Neuronal stem cell (in vitro differentiated cells): ENCODE results near the gene ROR1.

Source experiments
- DNase-seq: peaks from one replicate; pipeline ENCODE4 v3.0.0-alpha.2; 2013; ENCODE audit warnings: low spot score
- H2AFZ ChIP-seq: one replicate; pipeline ENCODE4 v1.6.1; 2013; ENCODE audit warnings: mild to moderate bottlenecking, low read length, inconsistent platforms
- H2AK5ac ChIP-seq: 2 replicates; pipeline ENCODE4 v1.6.1; 2013; ENCODE audit warnings: low read depth, mild to moderate bottlenecking, inconsistent platforms, low read length, moderate library complexity, mixed read lengths
- H2BK120ac ChIP-seq: 2 replicates; pipeline ENCODE4 v1.6.1; 2013; ENCODE audit warnings: low read depth, mild to moderate bottlenecking, inconsistent platforms, low read length, moderate library complexity, mixed read lengths
- H2BK12ac ChIP-seq: one replicate; pipeline ENCODE4 v1.6.1; 2013; ENCODE audit warnings: low read length, inconsistent platforms
- H2BK15ac ChIP-seq: 2 replicates; pipeline ENCODE4 v1.6.1; 2013; ENCODE audit warnings: mild to moderate bottlenecking, low read length, inconsistent platforms, mixed read lengths
- H2BK5ac ChIP-seq: one replicate; pipeline ENCODE4 v1.6.1; 2013; ENCODE audit warnings: inconsistent platforms, mild to moderate bottlenecking, low read length, moderate library complexity
- H3K14ac ChIP-seq: one replicate; pipeline ENCODE4 v1.6.1; 2013; ENCODE audit warnings: low read length, inconsistent platforms
- H3K18ac ChIP-seq: 2 replicates; pipeline ENCODE4 v1.6.1; 2013; ENCODE audit warnings: low read length, inconsistent platforms
- H3K23ac ChIP-seq: 2 replicates; pipeline ENCODE4 v1.6.1; 2013; ENCODE audit warnings: low read depth, mild to moderate bottlenecking, mixed read lengths, low read length, inconsistent platforms; ENCODE audit not compliant: poor library complexity
- H3K27ac ChIP-seq: replicated peaks from 3 replicates; pipeline ENCODE4 v1.5.1; 2013; ENCODE audit warnings: low read length, inconsistent platforms
- H3K27me3 ChIP-seq, 3 experiments: 2 replicates each; pipeline ENCODE4 v1.6.1; 2013; ENCODE audit warnings: low read length in 3 of 3, mild to moderate bottlenecking in 2 of 3, inconsistent platforms in 1 of 3, low read depth in 1 of 3, mixed read lengths in 1 of 3, moderate library complexity in 1 of 3; ENCODE audit not compliant: control insufficient read depth in 3 of 3, insufficient read depth in 3 of 3
- H3K36me3 ChIP-seq, 2 donors: replicated peaks in 1 of 2; 2 replicates each; pipeline ENCODE4 v1.6.1; 2013; ENCODE audit warnings: low read length in 2 of 2; ENCODE audit not compliant: control insufficient read depth in 2 of 2, insufficient read depth in 2 of 2
- H3K4ac ChIP-seq: 2 replicates; pipeline ENCODE4 v1.6.1; 2013; ENCODE audit warnings: inconsistent platforms, mild to moderate bottlenecking, low read length, moderate library complexity
- H3K4me1 ChIP-seq, 2 donors: 1 replicate in 1 of 2; 2 replicates in 1 of 2; pipeline ENCODE4 v1.6.1; 2013; ENCODE audit warnings: low read length in 2 of 2, low read depth in 1 of 2; ENCODE audit not compliant: control insufficient read depth in 2 of 2, insufficient read depth in 1 of 2
- H3K4me2 ChIP-seq: one replicate; pipeline ENCODE4 v1.6.1; 2013; ENCODE audit warnings: mild to moderate bottlenecking, low read length, inconsistent platforms; ENCODE audit not compliant: insufficient read depth, poor library complexity, severe bottlenecking
- H3K4me3 ChIP-seq, 2 donors: 2 replicates each; pipeline ENCODE4 v1.5.1; 2013; ENCODE audit warnings: low read length in 2 of 2, mild to moderate bottlenecking in 2 of 2, inconsistent platforms in 1 of 2, moderate library complexity in 1 of 2
- H3K79me1 ChIP-seq: one replicate; pipeline ENCODE4 v1.6.1; 2013; ENCODE audit warnings: low read depth, mild to moderate bottlenecking, inconsistent platforms, low read length, moderate library complexity
- H3K9ac ChIP-seq: one replicate; pipeline ENCODE4 v1.6.1; 2013; ENCODE audit warnings: mild to moderate bottlenecking, low read depth, low read length, inconsistent platforms; ENCODE audit not compliant: poor library complexity
- H3K9me3 ChIP-seq, 2 donors: replicated peaks in 1 of 2; 2 replicates each; pipeline versions ENCODE3 to v1.6.1; 2013; ENCODE audit warnings: low read length in 2 of 2, mild to moderate bottlenecking in 2 of 2, inconsistent platforms in 1 of 2, low read depth in 1 of 2, mixed read lengths in 1 of 2, moderate library complexity in 1 of 2; ENCODE audit not compliant: control insufficient read depth in 2 of 2, insufficient read depth in 1 of 2
- H4K8ac ChIP-seq: one replicate; pipeline ENCODE4 v1.6.1; 2013; ENCODE audit warnings: low read depth, mild to moderate bottlenecking, inconsistent platforms, low read length, moderate library complexity
- H4K91ac ChIP-seq: one replicate; pipeline ENCODE4 v1.6.1; 2013; ENCODE audit warnings: low read length, low read depth, mild to moderate bottlenecking, inconsistent platforms; ENCODE audit not compliant: poor library complexity
- WGBS, 2 donors: extraction: QIAGEN DNeasy Blood & Tissue Kit; methylation state at CpG; one replicate each; pipeline ENCODE4 v1.1.7; 2013; ENCODE audit warnings: missing lambda C conversion rate in 2 of 2, mixed read lengths in 1 of 2; ENCODE audit not compliant: insufficient read length in 2 of 2, insufficient replicate concordance in 1 of 2; ENCODE audit errors: extremely low coverage in 2 of 2; 5-methylcytosine and 5-hydroxymethylcytosine counted together

The ROR1 gene

DNA sequence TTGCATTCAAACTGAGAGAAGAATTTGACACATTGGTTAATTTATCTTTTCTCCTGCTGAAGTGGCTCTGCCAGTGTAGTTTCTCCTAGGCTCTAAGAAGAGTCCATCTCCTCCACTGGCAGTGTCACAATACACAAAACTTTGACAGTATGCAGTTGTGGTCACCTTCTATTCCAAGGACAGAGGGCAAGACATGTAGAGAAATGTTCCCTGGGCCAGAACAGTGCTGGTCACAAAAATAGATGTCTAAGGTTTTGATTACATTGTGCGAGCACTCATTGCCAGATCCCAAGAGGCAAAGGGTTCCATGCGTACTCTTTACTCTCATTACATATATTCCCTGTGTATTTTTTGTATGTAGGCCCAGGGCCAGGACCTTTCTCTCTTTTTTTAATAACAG is 281.5 kb downstream of the ROR1 start:
- no peak for DNase-seq
- H3K4me2 ChIP-seq, result no peak overlapping the region
- no peak overlapping the region for H3K4me3 ChIP-seq
- H2BK5ac ChIP-seq, result no peak overlapping the region
- no peak overlapping the region for H2BK120ac ChIP-seq
- H2BK12ac ChIP-seq, result no peak overlapping the region
- no CpG with 5 or more reads among the region's 2 CpGs for WGBS, 2 donors
- H4K8ac ChIP-seq, result no peak overlapping the region
- no peak overlapping the region for H3K9ac ChIP-seq
- no peak overlapping the region for H2AFZ ChIP-seq
- H3K79me1 ChIP-seq, result no peaks in the 10 kb centered on the region
- no peak overlapping the region for H3K27ac ChIP-seq
- no peaks in the 10 kb centered on the region for H3K36me3 ChIP-seq
- no peak overlapping the region for H2AK5ac ChIP-seq
- H2BK15ac ChIP-seq, result no peak overlapping the region
- no peak overlapping the region for H3K14ac ChIP-seq
- H3K27me3 ChIP-seq, result no peaks in the 10 kb centered on the region
- no peak overlapping the region for H3K23ac ChIP-seq
- H4K91ac ChIP-seq, result no peak overlapping the region
- H3K4ac ChIP-seq, result no peak overlapping the region
- H3K18ac ChIP-seq, result no peak overlapping the region
- no peaks in the 10 kb centered on the region for H3K4me1 ChIP-seq
- H3K9me3 ChIP-seq, result peaks cover 0 to 3% of the 10 kb centered on the region in 2 donors

DNA sequence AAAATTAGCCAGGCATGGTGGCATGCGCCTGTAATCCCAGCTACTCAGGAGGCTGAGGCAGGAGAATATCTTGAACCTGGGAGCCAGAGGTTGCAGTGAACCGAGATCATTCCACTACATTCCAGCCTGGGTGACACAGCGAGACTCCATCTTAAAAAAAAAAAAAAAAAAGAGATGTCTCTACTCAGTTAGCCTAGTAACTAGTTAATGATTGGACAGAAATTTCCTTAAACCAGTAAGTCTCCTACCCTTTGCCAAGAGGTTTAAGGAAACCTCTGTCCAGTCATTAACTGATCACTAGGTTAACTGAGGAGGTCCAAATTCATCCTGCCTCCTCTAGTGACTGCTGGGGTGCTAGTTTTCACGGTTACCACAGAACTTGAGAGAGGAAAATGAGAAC is 285.7 kb downstream of the ROR1 start:
- no peak for DNase-seq
- no peak overlapping the region for H2AK5ac ChIP-seq
- no peak overlapping the region for H2BK15ac ChIP-seq
- no peaks in the 10 kb centered on the region for H3K4me1 ChIP-seq
- H3K9ac ChIP-seq, result no peak overlapping the region
- no peak overlapping the region for H2AFZ ChIP-seq
- H3K4me3 ChIP-seq, result no peak overlapping the region
- H3K36me3 ChIP-seq, result no peaks in the 10 kb centered on the region
- H3K18ac ChIP-seq, result no peak overlapping the region
- no peaks in the 10 kb centered on the region for H3K27me3 ChIP-seq
- H3K27ac ChIP-seq, result no peak overlapping the region
- no peaks in the 10 kb centered on the region for H3K79me1 ChIP-seq
- no CpG with 5 or more reads among the region's 4 CpGs for WGBS, 2 donors
- H3K4ac ChIP-seq, result no peak overlapping the region
- no peak overlapping the region for H3K23ac ChIP-seq
- H3K14ac ChIP-seq, result no peak overlapping the region
- no peak overlapping the region for H2BK12ac ChIP-seq
- no peak overlapping the region for H4K91ac ChIP-seq
- no peak overlapping the region for H3K4me2 ChIP-seq
- H2BK5ac ChIP-seq, result no peak overlapping the region
- peaks cover 0 to 3% of the 10 kb centered on the region in 2 donors for H3K9me3 ChIP-seq
- H4K8ac ChIP-seq, result no peak overlapping the region
- no peak overlapping the region for H2BK120ac ChIP-seq

DNA sequence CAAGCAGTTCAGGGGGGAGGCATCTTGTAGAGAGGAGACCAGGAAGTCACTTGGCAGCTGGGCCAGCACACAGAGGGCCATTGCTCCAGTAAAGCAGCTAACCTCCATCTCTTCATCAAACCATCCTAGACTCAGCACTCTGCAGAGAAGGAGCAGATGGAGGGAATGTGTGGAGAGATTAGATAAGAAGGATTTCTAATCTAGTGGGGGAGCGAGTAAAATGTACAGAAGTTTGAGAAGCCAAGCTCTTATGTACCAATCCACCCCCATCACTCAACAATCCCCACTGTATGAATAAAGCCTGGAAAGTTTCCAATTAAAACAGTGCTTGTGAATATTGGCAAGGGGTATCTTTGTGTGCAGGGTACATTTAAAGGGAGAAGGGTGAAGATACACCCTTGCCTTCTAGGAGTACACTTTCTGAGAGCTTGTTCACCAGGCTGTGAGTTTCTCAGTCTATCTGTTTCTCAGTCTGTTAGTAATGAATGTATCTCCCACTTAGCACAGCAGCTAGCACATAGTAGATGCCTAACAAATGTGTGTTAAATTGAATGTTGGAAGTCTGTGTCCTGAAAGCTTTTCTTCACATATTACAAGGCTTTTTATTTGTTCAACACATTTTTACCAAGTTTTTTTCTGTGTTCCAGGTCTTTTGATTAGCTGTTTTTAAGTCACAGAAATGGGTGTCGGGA is 286.9 kb downstream of the ROR1 start:
- Histone ChIP-seq H2BK120ac (no peak overlapping the region), H3K4me3 (no peak overlapping the region), H3K79me1 (no peaks in the 10 kb centered on the region), H2BK12ac (no peak overlapping the region), H3K36me3 (no peaks in the 10 kb centered on the region), H4K91ac (no peak overlapping the region), H2AK5ac (no peak overlapping the region), H3K4ac (no peak overlapping the region), H3K14ac (no peak overlapping the region), H4K8ac (no peak overlapping the region), H3K4me2 (no peak overlapping the region), H2BK5ac (no peak overlapping the region), H3K27me3 (no peaks in the 10 kb centered on the region), H2BK15ac (no peak overlapping the region), H2AFZ (no peak overlapping the region), H3K9ac (no peak overlapping the region), H3K9me3 (peaks cover 0 to 3% of the 10 kb centered on the region in 2 donors), H3K23ac (no peak overlapping the region), H3K18ac (no peak overlapping the region), H3K27ac (no peak overlapping the region), H3K4me1 (no peaks in the 10 kb centered on the region)
- no peak for DNase-seq
- no CpG with 5 or more reads among the region's 2 CpGs for WGBS, 2 donors

DNA sequence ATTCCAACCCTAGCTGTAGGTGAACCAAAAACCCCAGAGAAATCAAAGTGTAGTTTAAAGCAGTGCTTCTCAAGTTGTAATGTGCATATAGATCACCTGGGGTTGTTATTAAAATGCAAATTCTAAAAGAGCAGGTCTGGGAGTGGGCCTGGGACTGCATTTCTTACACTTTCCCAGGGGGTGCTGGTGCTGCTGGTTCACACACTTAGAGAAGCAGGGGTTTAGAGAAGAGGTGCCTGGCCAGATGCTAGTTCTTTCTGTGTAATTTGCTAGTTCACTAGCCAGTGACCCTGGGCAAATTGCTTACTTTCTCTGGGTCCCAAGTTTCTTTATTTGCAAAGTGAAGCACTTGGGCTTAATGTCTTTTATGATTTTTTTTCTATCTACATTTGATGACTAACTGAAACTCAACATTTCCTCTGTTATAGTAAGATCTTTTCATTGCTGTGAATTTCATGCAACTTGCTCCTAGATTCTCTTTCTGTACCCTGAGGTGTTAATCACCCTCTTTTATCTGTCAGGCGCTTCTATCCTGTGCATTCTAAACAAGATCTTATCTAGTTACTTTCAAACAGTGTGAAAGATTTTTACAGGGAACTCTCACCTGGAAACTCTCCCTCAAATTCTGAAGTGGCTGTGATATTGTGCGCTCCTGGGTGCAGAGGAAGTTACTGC is 287.8 kb downstream of the ROR1 start:
- Histone ChIP-seq H3K4ac (no peak overlapping the region), H2BK5ac (no peak overlapping the region), H2BK12ac (no peak overlapping the region), H3K4me3 (no peak overlapping the region), H4K91ac (no peak overlapping the region), H3K27me3 (no peaks in the 10 kb centered on the region), H2BK120ac (no peak overlapping the region), H3K14ac (no peak overlapping the region), H3K79me1 (no peaks in the 10 kb centered on the region), H3K4me1 (no peaks in the 10 kb centered on the region), H3K9me3 (peaks cover 0 to 3% of the 10 kb centered on the region in 2 donors), H2AK5ac (no peak overlapping the region), H3K36me3 (no peaks in the 10 kb centered on the region), H4K8ac (no peak overlapping the region), H3K18ac (no peak overlapping the region), H3K9ac (no peak overlapping the region), H3K23ac (no peak overlapping the region), H3K27ac (no peak overlapping the region), H2AFZ (no peak overlapping the region), H3K4me2 (no peak overlapping the region), H2BK15ac (no peak overlapping the region)
- no peak for DNase-seq
- no CpG with 5 or more reads among the region's 2 CpGs for WGBS, 2 donors
